Epithelial cell of esophagus (primary cell): Measurements from ENCODE around the gene JARID2.

Experiments
- DNase-seq: peaks from one replicate; pipeline ENCODE4 v3.0.0; 2010; ENCODE audit warnings: low read depth
- H3K4me3 ChIP-seq: 2 replicates; pipeline ENCODE4 v1.5.1; 2011; ENCODE audit warnings: mild to moderate bottlenecking, low read length, control low read depth
- TF ChIP-seq, protein P1 (sequence below): IDR thresholded peaks from 2 replicates; pipeline ENCODE4 v1.5.1; 2011; ENCODE audit warnings: low read depth, mild to moderate bottlenecking, low read length, control low read depth, inconsistent platforms; ENCODE audit not compliant: insufficient read depth; ENCODE audit errors: missing control alignments

Gene JARID2

DNA sequence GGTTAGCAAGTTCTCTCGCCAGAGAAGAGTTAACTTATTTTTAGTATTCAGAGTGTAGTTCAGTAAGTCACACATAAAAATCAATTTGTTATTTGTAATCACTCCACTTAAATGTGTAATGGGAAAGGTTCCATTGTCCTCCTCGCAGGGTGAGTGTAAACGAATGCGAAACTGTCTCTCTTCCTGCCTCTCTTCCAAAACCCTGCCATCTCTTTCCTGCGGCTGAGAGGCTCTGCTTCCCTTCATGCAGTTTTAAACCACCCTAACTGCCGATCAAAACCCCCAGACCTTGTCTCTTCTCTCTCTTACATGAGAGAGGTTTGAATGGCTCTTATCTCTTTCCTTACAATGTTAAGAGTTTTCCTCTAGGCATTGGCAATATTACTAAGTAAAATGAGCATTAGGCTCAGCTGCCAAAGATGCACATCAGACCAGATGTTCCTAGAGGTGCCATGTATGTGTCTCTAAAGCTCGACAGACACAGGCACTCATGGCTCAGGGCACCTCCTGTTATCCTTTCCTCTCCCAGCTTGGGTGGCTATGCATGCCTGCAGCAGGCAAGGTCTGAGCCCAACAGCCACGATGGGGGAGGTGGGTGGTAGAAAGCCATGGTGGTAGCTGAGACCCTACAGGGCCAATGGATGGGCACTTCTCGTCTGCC is 91.2 kb downstream of the JARID2 start:
- DNase-seq, result no peak
- no peak overlapping the region for H3K4me3 ChIP-seq
- TF ChIP-seq, protein P1, sequence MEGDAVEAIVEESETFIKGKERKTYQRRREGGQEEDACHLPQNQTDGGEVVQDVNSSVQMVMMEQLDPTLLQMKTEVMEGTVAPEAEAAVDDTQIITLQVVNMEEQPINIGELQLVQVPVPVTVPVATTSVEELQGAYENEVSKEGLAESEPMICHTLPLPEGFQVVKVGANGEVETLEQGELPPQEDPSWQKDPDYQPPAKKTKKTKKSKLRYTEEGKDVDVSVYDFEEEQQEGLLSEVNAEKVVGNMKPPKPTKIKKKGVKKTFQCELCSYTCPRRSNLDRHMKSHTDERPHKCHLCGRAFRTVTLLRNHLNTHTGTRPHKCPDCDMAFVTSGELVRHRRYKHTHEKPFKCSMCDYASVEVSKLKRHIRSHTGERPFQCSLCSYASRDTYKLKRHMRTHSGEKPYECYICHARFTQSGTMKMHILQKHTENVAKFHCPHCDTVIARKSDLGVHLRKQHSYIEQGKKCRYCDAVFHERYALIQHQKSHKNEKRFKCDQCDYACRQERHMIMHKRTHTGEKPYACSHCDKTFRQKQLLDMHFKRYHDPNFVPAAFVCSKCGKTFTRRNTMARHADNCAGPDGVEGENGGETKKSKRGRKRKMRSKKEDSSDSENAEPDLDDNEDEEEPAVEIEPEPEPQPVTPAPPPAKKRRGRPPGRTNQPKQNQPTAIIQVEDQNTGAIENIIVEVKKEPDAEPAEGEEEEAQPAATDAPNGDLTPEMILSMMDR, result no peak

DNA sequence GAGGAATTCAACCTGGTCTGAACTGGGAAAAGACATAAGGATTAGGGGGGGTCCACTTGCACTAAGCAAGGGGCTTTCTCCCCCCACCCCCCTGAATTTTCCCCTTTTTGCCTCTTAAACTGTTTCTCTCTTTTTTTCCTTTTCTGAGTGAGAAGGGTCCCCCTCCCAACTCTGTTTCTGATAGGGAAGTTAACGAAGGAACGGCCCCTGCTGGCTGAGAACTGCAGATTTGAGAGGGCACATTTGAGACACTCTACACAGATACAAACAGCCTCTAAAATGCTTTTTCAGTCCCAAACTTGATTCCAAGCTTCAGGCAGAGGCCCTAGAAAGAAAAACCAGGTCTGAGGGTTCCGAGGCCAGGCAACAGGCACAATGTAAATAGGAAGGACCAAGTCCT is 91.7 kb downstream of the JARID2 start:
- DNase-seq, result no peak
- TF ChIP-seq, protein P1, result no peak
- no peak overlapping the region for H3K4me3 ChIP-seq

DNA sequence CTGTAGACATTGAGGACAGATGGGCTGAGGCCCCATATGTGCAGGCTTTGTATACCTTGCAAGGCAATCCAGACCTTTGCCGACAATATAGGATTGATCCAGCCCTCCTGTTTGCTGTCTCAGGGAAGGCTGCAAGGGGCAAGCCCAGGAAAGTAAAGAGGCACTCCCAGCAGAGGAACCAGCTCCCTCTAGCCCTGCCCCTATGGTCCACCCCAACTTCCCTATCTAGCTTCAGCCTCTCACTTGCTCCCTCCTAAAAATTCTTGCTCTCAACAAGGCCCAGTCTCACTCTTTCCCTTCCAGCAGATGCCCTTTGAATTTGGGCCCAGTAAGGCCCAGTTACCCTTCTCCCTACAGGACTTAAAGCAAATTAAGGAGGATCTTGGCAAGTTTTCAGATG is 92.6 kb downstream of the JARID2 start:
- TF ChIP-seq, protein P1, result no peak
- no peak overlapping the region for H3K4me3 ChIP-seq
- DNase-seq, result no peak

DNA sequence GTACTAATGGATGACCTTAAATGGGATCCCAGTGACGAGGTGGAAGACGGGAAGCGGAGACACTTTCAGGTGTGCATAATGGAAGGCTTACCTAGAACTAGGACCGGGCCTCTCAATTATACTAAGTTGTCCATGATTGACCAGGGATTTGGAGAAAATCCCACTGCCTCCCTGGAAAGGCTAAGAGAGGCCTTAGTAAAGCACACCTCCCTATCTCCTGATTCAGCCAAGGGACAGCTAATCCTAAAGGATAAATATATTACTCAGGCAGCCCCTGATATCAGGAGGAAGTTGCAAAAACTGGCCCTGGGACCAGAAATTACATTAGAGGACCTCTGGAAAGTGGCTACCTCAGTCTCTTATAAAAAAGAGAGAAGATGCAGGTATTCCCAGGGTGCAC is 93.2 kb downstream of the JARID2 start:
- TF ChIP-seq, protein P1, result no peak
- no peak for DNase-seq
- H3K4me3 ChIP-seq, result no peak overlapping the region

DNA sequence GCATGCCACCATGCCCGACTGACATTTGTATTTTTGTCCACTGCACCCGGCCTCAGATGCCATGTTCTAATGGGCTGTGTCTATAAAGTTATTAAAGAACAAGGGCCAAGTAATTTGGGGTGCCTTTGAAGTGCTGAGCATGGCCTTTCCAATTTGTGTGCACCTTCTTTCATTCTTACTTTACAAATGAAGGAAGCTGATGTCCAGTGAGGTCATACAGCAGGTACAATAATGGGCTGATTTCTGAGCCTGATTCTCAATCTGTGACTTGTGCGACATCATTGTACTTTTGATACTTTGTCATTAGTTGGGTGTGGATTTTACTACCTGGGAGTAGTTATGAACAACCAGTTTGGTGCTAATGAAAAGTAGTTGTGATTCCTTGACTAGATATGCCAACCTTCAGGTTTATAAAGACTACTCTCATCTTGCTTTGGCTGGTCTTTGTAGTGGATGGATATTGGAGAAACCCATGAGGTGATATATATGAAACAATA is 94.3 kb downstream of the JARID2 start:
- DNase-seq, result no peak
- TF ChIP-seq, protein P1, result no peak
- H3K4me3 ChIP-seq, result no peak overlapping the region

DNA sequence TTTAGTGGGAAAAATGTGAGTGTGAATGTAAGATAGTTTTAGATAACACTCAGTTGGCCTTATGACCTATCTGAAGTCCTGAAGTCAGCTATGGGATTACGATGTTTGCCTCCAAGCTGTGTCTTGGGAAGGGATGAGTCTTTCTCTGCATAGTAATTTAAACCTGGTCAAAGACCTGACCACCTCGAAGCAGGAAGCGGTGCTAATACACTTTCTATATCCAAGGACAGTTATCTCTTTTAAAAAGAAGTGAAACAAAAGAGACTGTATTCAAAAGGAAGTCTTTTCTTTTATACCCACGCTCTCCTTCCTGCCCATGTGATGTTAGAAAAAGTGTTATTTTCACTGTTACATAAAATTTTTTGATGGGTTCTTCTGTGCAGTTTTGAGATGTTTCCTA is 94.9 kb downstream of the JARID2 start:
- no peak overlapping the region for H3K4me3 ChIP-seq
- DNase-seq, result no peak
- TF ChIP-seq, protein P1, result no peak
